ENCODE data around the gene BOLL.
"Not testable (repeated sequence)": the region's sequence is repeated elsewhere in the genome, so short reads cannot be mapped to it uniquely, and the experiment has no call there.

The BOLL gene

GRCh38 chr2:197784956-197785941 is at the start of gene BOLL:
BOLL (minus strand) TSS chr2:197785319; CDS start chr2:197781850, 3,469 bp downstream.
- no peak for DNase-seq

GRCh38 chr2:197834771-197835170 is 49.7 kb upstream of the BOLL start:
- not testable (repeated sequence) for DNase-seq

GRCh38 chr2:197828464-197829135 is 43.5 kb upstream of the BOLL start:
- no peak for DNase-seq

- DNase-seq, result no peak
These were observed 42.5 kb upstream of the BOLL start for GRCh38 chr2:197827618-197828017.

- DNase-seq, result no peak
These were observed 37.2 kb upstream of the BOLL start for GRCh38 chr2:197822333-197822732.

- no peak for DNase-seq
These were observed 36.6 kb upstream of the BOLL start for GRCh38 chr2:197821550-197822289.

- no peak for DNase-seq
These were observed 29.4 kb upstream of the BOLL start for GRCh38 chr2:197814526-197814925.

- no peak for DNase-seq
These were observed 28.1 kb upstream of the BOLL start for GRCh38 chr2:197813093-197813787.

- no peak for DNase-seq
These were observed 25.4 kb upstream of the BOLL start for GRCh38 chr2:197810491-197810890.

GRCh38 chr2:197810016-197810415 is 24.9 kb upstream of the BOLL start:
- no peak for DNase-seq

GRCh38 chr2:197809064-197809463 is 23.9 kb upstream of the BOLL start:
- no peak for DNase-seq

GRCh38 chr2:197805715-197806633 is 20.9 kb upstream of the BOLL start:
- no peak for DNase-seq

- peak; percentile 39 for DNase-seq
These were observed 19.9 kb upstream of the BOLL start for GRCh38 chr2:197804758-197805714.

GRCh38 chr2:197804049-197804757 is 19.1 kb upstream of the BOLL start, which contains the start of gene PLCL1:
PLCL1 (plus strand) TSS chr2:197804593.
- DNase-seq, result peak; percentile 92

GRCh38 chr2:197803033-197803444 is 17.9 kb upstream of the BOLL start:
- peak; percentile 18 for DNase-seq

GRCh38 chr2:197801033-197801432 is 15.9 kb upstream of the BOLL start:
- no peak for DNase-seq

GRCh38 chr2:197800091-197800490 is 15.0 kb upstream of the BOLL start:
- no peak for DNase-seq

GRCh38 chr2:197799068-197799467 is 13.9 kb upstream of the BOLL start:
- DNase-seq, result no peak

GRCh38 chr2:197798187-197798586 is 13.1 kb upstream of the BOLL start:
- DNase-seq, result no peak
